Lower leg skin (tissue), 3 donors: ENCODE results near the gene FILIP1.

Source experiments
- CTCF ChIP-seq, 3 donors: fragments of 450-650 bp; IDR thresholded peaks; one replicate each; pipeline ENCODE4 v1.5.1; 2016; ENCODE audit warnings: antibody characterized with exemption in 3 of 3, mild to moderate bottlenecking in 3 of 3, moderate library complexity in 2 of 3
- POLR2A ChIP-seq, 2 donors: fragments of 450-650 bp; IDR thresholded peaks; one replicate each; pipeline ENCODE4 v1.6.1; 2016 to 2017; ENCODE audit warnings: antibody characterized with exemption in 2 of 2, mild to moderate bottlenecking in 1 of 2, moderate library complexity in 1 of 2

- TF ChIP-seq CTCF (IDR thresholded peaks at IDR 0.05) (no peak), POLR2A (IDR thresholded peaks at IDR 0.05) (no peak)
Measured at GRCh38 chr6:75531174-75531573, 37.6 kb upstream of the FILIP1 start.
